Measurements from ENCODE around the gene IQGAP3.
A peak's percentile ranks its signal among the peaks of the same experiment; 100 is the strongest.

IQGAP3 gene

DNA sequence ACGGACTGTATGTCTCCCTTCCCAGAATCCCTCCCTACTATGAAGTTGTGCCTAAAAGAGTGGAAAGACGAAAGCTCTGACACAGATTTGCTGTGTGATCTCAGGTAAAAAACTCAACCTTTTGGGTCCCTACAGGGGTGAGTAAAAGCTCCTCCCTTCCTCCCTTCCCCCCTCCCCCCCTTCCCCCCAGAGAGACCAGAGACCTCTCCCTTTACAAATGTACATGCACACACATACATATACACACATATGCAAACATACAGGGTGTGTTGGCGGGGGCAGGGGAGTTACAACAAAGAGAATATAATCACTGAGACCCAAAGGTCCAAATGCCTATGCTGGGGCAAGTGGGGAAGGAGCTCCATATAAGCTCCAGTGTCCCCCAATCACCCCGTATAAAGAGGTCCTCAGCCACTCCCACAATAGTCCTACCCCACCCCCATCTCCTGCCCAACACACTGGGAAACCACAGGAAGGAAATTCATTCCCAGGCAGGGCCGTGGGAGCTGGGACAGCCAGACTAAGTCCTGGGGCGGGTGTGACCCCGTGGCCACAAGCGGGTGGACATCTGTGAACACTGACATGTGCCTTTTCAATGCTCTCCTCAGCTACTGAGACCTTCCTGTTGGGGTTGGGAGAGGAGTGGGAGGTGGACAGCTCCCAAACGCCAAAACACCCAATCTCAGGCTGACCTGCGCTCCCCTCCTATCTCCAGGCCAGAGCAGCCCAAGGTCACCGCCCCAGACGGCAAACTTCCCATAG lies 73.8 kb downstream of the IQGAP3 start:
- peaks cover 25% of the 10 kb centered on the region for H3K36me3 Mint-ChIP-seq (ENCODE audit: low read depth)
- H3K27ac Mint-ChIP-seq, result peak overlapping the region; percentile 52
- no peaks in the 10 kb centered on the region for H3K9me3 Mint-ChIP-seq
- no peaks in the 10 kb centered on the region for H3K27me3 Mint-ChIP-seq (ENCODE audit: low read depth)
- H3K4me1 Mint-ChIP-seq (ENCODE audit: low read depth), result peaks cover 66% of the 10 kb centered on the region
- H3K4me3 Mint-ChIP-seq, result peak overlapping the region; percentile 83

DNA sequence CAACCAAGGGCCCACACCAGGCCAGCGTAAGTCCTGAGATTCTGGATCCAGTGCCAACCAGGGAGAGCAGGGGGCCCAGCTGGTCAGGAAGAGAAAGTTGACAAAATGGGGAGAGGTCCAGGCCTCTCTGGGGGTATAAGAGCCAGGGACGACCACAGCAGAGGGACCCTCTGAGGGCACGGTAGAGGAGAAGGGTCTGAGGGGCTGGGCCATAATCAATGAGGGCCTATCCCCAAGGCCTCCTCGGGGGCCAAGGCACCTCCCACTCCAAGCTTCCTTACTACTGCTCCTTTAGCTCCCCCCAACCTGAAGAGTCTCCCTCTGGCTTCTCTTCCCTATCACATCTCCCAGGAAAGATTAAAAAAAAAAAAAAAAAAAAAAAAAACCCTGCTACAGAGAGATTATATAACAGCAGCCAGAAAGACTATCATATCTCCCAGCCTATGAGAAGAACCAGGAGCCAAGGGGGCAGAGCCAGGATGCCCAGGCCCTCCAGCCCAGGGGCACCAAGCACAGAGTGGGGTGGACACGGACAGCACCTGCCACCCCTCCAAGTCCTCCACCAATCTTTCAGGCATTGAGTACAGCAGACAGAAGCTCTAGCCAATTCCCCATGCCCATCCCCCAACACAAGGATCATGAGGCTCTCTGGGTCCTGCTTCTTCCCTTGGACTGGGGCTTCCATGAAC lies 74.5 kb downstream of the IQGAP3 start:
- Mint-ChIP-seq H3K4me1 (ENCODE audit: low read depth) (peaks cover 62% of the 10 kb centered on the region), H3K36me3 (ENCODE audit: low read depth) (peaks cover 24% of the 10 kb centered on the region), H3K27ac (peak overlapping the region; percentile 52), H3K4me3 (peak overlapping the region; percentile 62), H3K27me3 (ENCODE audit: low read depth) (no peaks in the 10 kb centered on the region), H3K9me3 (no peaks in the 10 kb centered on the region)

DNA sequence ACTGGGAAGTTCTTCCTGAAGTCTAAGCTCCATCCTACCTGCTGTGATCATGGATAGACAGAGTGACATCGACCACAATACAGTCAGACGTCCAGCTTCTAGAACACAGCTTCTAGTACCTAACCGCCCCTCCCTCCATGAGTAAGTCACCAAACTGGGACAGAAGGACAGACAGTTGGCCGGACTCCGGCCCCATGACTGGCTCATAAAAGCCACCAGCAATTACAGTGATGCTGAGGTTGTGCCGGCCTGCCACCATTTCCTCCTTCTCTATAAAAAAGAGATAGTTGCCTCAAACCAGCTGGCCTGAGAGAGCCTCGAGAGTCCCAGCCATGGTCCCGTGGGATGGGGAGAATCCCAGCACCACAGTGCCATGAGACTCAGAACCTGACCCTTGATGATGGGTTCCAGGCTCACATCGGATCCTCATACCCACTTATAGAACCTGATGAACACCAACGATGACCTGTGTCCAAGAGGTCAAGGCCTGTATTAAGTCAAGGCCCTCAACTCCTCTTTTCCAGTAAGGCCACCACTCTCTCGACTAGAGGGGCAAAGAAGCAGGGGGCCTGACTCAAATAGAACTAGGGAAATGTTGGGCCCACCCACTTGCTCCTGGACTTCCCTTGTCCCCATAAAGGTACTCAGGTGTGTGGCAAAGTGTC lies 75.2 kb downstream of the IQGAP3 start:
- no peak overlapping the region for H3K27ac Mint-ChIP-seq
- H3K4me3 Mint-ChIP-seq, result peak overlapping the region; percentile 34
- H3K27me3 Mint-ChIP-seq (ENCODE audit: low read depth), result no peaks in the 10 kb centered on the region
- H3K36me3 Mint-ChIP-seq (ENCODE audit: low read depth), result peaks cover 27% of the 10 kb centered on the region
- H3K4me1 Mint-ChIP-seq (ENCODE audit: low read depth), result peaks cover 62% of the 10 kb centered on the region
- H3K9me3 Mint-ChIP-seq, result no peaks in the 10 kb centered on the region

DNA sequence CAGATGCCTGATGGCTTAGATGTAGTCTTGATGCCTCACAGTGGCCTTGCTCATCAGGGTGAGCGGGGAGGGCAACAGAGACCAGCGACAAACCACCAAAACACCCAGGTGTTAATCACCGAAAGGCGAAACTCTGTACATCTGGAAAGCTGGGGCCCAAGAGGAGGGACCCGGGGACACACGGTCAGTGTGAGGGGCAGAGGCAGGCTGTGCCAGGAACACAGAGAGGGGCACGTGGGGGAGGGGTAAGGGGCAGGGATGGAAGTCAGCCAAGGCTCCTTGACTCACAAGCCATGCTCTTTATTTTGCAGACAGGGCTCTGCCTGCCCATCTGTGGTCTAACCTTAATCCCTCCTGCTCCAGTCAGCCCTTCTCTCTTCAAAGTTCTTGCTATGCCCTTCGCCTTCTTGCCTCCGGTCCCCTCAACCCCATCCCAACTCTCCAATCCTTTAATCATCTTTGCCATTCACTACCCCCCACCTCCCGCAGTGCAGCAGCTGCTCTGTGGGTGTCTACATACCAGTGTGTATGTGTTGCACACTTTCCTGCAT lies 76.1 kb downstream of the IQGAP3 start:
- Mint-ChIP-seq H3K27me3 (ENCODE audit: low read depth) (no peaks in the 10 kb centered on the region), H3K9me3 (no peaks in the 10 kb centered on the region), H3K4me3 (peak overlapping the region; percentile 1)

GRCh38 chr1:156495401-156496140 lies 76.8 kb downstream of the IQGAP3 start:
- Mint-ChIP-seq H3K4me1 (ENCODE audit: low read depth) (peaks cover 67% of the 10 kb centered on the region), H3K9me3 (no peaks in the 10 kb centered on the region), H3K27me3 (ENCODE audit: low read depth) (no peaks in the 10 kb centered on the region), H3K27ac (no peak overlapping the region), H3K36me3 (ENCODE audit: low read depth) (peaks cover 27% of the 10 kb centered on the region), H3K4me3 (peak overlapping the region; percentile 28)

More for the DNA sequence above, 76.1 kb downstream of the IQGAP3 start:
- peaks cover 60% of the 10 kb centered on the region for H3K4me1 Mint-ChIP-seq (ENCODE audit: low read depth)
- H3K27ac Mint-ChIP-seq, result peak overlapping the region; percentile 35
- peaks cover 27% of the 10 kb centered on the region for H3K36me3 Mint-ChIP-seq (ENCODE audit: low read depth)

DNA sequence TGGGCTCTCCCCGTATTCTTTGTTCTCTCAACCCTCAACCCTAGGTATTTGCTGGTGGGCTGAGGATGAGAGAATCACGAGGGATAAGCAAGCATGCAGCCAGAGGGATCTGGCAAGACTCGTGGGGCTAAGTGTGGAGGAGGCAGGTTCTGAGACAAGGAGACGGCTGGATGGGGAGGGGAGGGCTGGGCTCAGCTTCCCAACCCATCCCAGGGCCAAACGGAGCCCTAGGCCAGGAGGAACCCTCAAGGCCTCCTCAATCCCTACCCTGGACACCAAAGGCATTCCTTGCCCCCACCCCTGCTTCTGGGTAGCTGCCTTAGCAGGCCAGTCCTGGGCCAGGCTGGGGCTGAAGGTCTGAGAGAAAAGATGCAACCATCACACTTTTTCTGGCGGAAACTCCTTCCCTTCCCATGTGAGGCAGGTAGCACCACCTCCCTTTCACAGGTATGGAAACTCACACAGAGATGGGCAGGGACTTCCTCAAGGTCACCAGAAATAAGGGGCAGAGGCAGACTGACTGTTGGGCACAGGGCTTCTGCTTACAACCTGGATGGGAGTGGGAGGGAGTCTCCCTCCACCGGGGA lies 78.0 kb downstream of the IQGAP3 start:
- peaks cover 74% of the 10 kb centered on the region for H3K4me1 Mint-ChIP-seq (ENCODE audit: low read depth)
- no peak overlapping the region for H3K4me3 Mint-ChIP-seq
- peaks cover 27% of the 10 kb centered on the region for H3K36me3 Mint-ChIP-seq (ENCODE audit: low read depth)
- H3K9me3 Mint-ChIP-seq, result no peaks in the 10 kb centered on the region
- no peaks in the 10 kb centered on the region for H3K27me3 Mint-ChIP-seq (ENCODE audit: low read depth)
- no peak overlapping the region for H3K27ac Mint-ChIP-seq

- Mint-ChIP-seq H3K4me1 (ENCODE audit: low read depth) (peaks cover 77% of the 10 kb centered on the region), H3K27ac (peak overlapping the region; percentile 23), H3K27me3 (ENCODE audit: low read depth) (no peaks in the 10 kb centered on the region), H3K36me3 (ENCODE audit: low read depth) (peaks cover 25% of the 10 kb centered on the region), H3K9me3 (no peaks in the 10 kb centered on the region), H3K4me3 (no peak overlapping the region)
Measured at GRCh38 chr1:156493742-156494141, 78.6 kb downstream of the IQGAP3 start.

DNA sequence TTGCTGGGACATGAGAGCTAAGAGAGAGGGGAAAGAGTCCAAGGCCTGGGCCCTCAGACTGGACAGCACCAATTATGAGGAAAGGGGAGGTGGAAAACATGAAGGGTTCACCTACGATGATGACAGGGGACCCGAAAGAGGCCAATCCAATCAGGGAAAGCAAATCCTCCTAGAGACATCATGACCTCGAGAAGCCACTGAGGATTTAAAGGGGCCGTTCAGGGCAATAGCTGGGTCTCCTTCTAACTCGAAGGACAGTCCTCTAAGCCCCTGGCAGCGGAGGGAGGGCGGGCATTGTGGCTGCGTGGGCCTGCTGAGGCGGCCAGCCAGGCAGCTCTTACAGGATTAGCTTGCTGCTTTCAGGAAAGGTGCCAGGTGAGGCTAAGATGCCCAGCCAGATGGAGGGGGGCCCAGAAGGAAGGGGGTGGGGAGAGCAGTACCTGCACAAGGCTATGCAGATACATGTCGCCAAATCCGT lies 79.2 kb downstream of the IQGAP3 start:
- Mint-ChIP-seq H3K27ac (no peak overlapping the region), H3K27me3 (ENCODE audit: low read depth) (no peaks in the 10 kb centered on the region), H3K36me3 (ENCODE audit: low read depth) (peaks cover 25% of the 10 kb centered on the region), H3K9me3 (no peaks in the 10 kb centered on the region), H3K4me3 (no peak overlapping the region), H3K4me1 (ENCODE audit: low read depth) (peaks cover 78% of the 10 kb centered on the region)

DNA sequence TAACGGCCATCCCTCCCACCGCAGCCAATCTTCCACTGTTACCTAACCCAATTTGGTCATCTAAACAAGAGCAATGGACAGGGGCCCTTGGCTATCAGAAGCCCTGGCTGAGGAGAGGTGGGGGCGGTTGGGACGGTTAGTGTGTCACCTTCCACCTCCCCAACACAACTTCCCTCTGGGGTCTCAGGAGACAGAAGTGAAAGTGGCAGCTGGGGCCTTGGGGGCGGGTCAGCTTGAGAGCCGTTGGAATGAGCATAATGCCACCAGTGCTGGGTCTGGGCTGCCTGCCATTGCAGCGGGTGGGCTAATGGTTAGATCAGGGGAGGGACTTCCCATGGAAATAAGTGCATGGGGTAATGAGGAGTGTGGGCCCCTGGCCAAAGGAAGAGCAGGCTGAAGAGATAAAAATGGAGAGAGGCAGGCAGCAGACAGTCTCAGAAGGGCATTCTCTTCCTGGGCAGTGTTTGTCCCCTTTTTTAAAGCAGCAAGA lies 79.7 kb downstream of the IQGAP3 start:
- Mint-ChIP-seq H3K36me3 (ENCODE audit: low read depth) (peaks cover 26% of the 10 kb centered on the region), H3K4me3 (no peak overlapping the region), H3K4me1 (ENCODE audit: low read depth) (peaks cover 78% of the 10 kb centered on the region), H3K27ac (no peak overlapping the region), H3K9me3 (no peaks in the 10 kb centered on the region), H3K27me3 (ENCODE audit: low read depth) (no peaks in the 10 kb centered on the region)

- no peak overlapping the region for H3K4me3 Mint-ChIP-seq
- no peak overlapping the region for H3K27ac Mint-ChIP-seq
- no peaks in the 10 kb centered on the region for H3K27me3 Mint-ChIP-seq (ENCODE audit: low read depth)
Measured at GRCh38 chr1:156492013-156492590, 80.3 kb downstream of the IQGAP3 start.

GRCh38 chr1:156491151-156491949 lies 81.0 kb downstream of the IQGAP3 start:
- peak overlapping the region; percentile 63 for H3K4me3 Mint-ChIP-seq
- H3K4me1 Mint-ChIP-seq (ENCODE audit: low read depth), result peaks cover 78% of the 10 kb centered on the region
- H3K27me3 Mint-ChIP-seq (ENCODE audit: low read depth), result no peaks in the 10 kb centered on the region
- peaks cover 22% of the 10 kb centered on the region for H3K36me3 Mint-ChIP-seq (ENCODE audit: low read depth)
- H3K9me3 Mint-ChIP-seq, result no peaks in the 10 kb centered on the region
- H3K27ac Mint-ChIP-seq, result no peak overlapping the region

More at GRCh38 chr1:156492013-156492590, 80.3 kb downstream of the IQGAP3 start:
- peaks cover 78% of the 10 kb centered on the region for H3K4me1 Mint-ChIP-seq (ENCODE audit: low read depth)
- H3K9me3 Mint-ChIP-seq, result no peaks in the 10 kb centered on the region
- H3K36me3 Mint-ChIP-seq (ENCODE audit: low read depth), result peaks cover 24% of the 10 kb centered on the region

DNA sequence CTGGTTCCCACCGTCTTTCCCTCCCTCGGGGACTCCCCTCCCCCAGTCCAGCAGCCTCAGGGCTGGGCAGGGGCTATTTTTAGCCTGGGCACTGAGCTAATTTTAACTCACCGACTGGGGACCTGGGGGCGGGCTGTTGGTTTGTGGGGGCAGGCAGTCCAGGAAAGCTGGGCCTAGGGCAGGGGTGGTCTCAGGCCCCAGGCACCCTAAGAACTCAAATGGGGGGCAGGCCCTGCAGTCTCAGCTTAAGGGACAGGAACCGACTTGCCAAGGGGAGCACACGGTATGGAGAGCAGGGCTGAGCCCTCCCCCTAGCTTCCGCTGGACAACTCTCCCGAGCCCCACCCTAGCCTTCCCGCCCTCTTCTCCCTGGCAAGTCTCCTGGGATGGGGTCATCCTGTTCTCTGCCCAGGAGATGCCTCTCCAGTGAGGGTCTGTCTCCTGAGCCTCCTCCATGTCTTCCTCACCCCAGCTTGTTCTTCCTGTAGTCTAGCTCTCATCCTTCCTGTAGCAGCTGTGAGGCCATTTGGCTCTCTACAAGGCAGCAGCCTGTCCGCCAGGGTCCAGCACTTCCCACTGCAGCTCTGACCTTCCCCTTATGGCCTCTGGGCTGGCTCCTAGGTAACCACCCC lies 81.8 kb downstream of the IQGAP3 start:
- Mint-ChIP-seq H3K27ac (peak overlapping the region; percentile 81), H3K4me3 (peak overlapping the region; percentile 63), H3K27me3 (ENCODE audit: low read depth) (no peaks in the 10 kb centered on the region), H3K36me3 (ENCODE audit: low read depth) (peaks cover 21% of the 10 kb centered on the region), H3K9me3 (no peaks in the 10 kb centered on the region), H3K4me1 (ENCODE audit: low read depth) (peaks cover 72% of the 10 kb centered on the region)
